EL (cell line): ENCODE measurements around the gene SERTAD3.
"Not testable (repeated sequence)": the region's sequence is repeated elsewhere in the genome, so short reads cannot be mapped to it uniquely, and the experiment has no call there.

ENCODE experiments used
- DNase-seq: peaks from one replicate; pipeline ENCODE4 v3.0.0-alpha.2; 2016

Gene SERTAD3

DNA sequence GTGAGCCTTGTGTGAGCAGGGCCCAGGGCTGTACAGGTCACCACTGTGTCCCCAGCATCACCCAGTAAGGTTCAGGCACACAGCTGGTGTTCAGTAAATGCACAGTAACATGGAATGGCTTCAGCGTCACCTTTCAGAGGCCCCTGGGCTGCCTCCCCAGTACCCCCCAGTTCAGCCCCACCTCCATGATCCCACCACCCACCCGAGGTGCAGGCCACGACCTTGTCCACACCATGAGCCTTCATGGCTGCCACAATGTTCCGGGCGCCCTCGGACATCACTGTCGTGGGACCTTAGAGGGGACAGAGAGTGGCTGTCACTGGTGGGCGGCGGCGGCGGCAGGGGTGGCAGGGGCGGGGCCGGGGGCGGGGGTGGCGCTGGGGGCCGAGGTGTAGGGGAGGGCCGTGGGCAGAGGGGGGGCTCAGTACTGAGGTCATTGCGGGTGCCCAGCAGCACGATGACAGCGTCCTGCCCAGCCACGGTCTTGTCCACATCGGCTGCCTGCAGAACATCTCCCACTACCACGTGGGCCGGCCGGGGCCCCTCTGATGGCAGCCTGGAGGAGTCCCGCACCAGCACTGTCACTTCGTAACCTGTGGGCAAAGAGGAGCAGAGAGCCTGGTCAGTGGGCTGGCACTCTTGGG is 13.9 kb upstream of the SERTAD3 start:
- no peak for DNase-seq

DNA sequence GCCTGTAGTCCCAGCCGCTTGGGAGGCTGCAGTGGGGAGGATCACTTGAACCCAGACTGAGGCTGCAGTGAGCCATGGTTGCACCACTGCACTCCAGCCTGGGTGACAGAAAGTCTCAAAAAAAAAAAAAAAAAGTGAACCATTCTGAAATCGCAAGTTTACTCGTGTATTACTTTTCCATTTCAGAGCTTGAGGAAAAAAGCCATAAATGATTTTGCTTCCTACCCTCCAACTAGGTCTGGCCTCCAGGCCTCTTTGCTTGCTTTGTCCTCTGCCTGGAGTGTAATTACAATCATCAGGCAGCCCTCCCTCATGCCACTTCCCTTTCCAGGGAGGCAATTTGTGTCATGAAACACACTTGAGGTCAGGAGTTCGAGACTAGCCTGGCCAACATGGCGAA is 12.9 kb upstream of the SERTAD3 start:
- DNase-seq = no peak

DNA sequence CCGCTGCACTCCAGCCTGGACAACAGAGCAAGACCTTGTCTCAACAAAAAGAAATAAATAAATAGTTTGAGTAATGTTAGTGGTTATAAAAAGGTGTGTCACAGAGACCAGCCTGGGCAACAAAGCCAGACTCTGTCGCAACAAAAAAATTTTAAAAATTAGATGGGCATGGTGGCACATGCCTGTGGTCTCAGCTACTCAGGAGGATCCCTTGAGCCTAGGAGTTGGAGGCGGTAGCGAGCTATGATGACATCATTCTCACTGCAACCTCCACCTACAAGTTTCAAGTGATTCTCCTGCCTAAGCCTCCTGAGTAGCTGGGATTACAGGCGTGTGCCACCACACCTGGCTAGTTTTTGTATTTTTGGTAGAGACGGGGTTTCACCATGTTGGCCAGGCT is 9.8 kb upstream of the SERTAD3 start:
- peak; percentile 46 for DNase-seq

DNA sequence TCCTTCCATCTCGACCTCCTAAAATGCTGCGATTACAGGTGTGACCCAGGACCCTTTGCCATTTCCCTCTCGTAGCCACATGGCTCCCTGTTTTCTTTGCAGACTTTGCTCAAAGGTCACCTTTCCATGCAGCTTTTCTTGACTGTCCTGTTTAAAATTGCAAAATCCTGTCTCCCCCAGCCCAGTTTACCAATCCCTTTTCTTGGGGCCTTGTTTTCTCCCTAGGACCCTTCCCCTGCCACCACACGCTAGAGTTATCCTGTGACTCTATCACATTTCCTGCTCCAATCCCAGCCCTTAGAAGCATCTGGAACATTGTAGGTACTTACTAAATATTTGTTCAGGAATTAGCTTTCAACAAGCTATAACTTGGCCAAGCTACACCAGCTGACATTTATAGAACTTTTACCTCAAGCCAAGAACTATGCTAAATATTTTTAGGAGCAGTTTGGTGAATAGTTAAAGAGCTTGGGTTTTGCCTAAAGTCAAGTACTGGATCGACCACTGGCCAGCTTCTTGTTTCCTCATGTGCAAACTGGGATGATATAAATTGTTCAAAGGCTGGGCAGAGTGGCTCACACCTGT is 9.1 kb upstream of the SERTAD3 start:
- no peak for DNase-seq

DNA sequence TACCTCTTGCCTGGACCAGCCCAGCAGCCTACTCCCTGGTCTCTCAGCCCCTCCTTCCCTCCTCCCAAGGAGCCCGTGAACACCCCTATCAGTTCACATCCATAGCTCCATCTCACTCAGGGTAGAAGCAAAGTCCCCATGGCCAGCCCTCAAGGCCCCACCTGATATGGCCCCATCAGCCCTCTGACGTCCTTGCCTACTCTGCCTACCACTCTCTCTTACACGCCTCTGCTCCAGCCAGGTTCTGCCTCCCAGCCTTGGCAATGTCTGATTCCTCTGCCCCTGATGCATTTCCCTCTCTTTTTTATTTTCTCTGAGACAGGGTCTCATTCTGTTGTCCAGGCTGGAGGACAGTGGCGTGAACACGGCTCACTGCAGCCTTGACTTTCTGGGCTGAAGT is 7.9 kb upstream of the SERTAD3 start:
- DNase-seq = no peak

DNA sequence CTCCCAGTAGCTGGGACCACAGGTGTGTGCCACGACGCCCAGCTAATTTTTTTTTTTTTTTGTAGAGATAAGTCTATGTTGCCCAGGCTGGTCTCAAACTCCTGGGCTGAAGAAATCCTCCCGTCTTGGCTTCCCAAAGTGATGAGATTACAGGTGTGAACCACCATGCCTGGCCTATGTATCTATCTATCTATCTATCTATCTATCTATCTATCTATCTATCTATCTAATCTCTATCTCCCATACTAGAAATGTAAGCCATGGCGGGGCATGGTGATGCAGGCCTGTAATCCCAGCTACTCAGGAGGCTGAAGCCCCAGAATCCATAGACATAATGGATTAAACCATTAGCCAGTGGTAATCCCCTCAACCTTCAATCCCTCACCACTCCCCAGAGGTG is 6.5 kb upstream of the SERTAD3 start:
- DNase-seq = no peak

DNA sequence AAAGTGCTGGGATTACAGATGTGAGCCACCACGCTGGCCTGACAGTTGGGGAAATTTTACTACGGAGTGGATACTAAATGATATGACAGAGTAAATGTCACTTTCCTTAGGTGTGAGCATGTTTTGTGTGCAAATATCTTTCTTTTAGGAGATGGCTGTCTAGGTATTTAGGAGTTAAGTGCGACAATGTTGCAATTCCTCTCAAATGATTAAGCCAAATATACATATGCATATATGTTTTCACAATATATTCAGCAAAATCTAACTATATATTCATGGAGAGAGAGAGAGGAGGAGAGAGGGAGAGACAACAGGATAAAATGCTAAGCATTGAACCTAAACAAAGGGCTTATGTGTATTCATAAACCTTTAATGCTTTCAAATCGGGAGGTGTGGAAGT is 5.4 kb upstream of the SERTAD3 start:
- DNase-seq = no peak

DNA sequence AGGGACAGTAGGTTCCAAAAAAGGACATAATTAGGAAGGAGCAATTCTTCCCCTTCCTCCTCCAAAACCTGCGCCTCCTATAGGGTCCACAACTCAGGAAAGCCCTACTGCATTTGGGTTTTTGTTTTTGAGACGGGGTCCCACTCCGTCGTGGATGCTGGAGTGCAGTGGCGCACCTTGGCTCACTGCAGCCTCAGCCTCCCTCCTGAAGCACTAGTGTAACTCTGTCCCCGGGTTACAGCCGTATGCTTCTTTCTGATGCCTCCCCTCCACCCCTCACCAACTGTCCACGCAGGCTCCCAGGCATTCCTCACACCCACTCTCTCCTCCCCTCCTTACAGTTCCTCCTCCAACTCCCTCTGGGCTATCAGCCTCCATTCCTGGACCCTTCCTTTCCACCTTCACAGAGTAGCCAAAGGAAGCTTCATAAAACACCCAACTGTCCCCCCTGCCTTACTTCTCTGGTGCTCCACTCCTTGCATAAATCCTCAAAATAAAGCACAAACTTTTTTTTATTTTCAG is 2.2 kb upstream of the SERTAD3 start:
- no peak for DNase-seq

DNA sequence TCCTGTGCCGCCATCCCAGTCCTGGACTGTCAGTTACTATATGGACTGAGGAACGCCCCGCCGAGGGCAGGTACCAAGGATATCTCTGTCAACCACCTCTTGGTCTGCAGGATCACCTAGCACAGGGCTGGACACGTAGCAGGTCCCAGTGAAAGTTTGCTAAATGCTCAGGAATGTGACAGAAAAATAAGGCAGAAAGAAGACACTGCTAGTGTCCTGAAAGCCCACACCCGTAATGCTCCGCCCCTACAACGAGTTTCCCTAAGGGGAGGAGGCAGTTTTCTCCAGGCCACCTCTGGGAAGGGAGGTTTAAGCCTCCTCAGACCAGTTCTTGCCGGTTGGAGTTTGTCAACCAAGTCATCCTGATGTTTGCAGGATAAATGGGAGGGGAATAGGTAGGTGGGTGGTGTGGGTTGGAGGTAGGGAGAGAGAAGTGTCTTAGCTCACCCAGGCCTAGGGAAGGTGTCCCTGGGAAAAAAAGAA is 1.7 kb upstream of the SERTAD3 start:
- DNase-seq = peak; percentile 27

DNA sequence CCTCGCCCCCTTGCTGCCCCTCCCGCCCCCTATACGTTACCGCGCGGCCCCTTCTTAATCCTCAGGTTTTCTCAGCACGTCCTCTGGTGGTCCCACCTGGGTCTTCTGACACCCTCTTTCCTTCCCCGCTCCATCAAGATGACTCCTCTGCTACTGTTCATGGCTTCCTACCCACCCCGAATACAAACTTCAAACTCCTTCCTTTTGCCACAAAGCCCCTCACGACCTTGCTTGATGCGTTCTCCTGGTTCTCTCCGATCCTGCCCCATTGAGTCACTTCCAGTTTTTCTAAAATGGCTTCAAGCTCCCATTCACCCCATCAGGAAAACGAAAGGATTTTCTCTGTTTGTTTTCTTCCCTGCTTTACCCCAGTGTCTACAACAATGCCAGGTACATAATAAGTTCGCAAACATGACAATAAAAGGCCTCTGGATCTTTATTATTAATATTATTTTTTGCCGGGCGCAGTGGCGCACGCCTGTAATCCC is 734 bp upstream of the SERTAD3 start:
- no peak for DNase-seq

DNA sequence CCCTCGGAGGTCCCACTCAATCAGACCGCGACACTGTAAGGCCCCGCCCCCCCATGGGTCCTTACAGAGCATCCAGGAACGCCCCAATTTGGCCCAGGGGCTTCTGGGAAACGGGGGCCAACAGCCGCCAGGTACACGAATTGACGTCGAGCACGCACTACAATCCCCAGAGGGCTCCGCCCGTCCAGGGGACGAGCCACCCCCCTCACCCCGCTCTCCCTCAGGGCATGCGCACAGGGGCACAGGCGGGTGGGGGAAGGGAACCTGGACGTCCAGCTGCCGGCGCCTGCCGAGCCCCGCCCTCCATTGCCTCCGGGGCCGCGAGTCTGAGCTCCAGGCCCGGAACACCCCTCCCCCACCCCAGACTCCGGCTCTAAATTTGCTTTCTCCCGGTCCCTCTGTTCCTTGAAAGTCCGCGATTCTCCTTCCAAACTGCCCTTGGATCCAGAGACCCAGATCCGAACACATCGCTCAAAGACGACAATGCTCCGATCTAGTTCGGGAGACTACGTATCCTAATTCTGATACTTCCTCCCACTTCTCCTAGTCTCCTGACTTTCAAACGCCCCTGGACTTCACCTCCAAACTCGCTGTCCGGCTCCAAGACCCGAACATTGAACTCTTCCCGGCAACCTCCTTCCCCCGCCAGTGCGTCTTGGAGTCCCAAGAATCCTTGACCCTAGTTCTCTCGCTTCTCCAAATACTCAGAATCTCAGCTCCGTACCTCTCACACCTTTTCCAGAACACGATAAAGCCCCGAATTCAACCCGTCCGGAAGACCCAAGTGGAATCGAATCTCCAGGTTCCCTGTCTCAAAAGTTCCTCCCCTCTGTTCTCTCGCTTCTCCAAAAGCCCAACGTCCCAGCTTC is 770 bp downstream of the SERTAD3 start:
- peak; percentile 100 for DNase-seq

DNA sequence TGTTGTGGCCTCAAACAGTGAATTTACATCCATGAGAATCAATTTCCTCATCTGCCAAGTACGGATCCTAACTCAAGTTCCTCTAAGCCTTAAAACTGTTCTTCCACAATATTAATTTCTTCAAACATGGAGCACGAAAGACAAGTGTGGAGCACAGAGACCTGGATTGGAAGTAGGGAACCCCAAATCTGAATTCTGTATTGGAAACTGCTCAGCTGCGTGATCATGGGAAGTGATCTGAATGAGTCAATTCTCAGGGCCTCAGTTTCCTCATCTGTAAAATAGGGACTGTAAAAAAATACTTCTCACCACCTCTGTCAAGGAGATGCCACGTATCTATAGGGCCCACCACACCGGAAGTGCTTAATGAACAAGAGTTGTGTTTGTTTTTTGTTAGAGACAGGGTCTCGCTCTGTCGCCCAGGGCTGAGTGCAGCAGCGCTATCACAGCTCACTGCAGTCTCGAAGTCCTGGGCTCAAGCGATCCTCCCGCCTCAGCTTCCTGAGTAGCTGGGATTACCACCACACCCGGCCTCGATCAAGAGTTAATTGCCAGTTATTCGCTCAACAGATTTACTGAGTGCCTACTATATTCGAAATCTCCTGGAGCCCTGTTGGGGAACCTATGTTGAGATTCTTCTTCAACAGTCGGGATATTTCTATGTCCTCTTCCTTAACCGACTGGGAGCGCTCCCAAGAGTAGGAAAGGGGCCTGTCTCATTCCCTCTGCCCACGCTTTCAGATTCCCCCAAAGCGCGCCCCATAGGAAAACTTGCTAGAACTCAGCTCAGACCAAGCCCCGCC is 1.6 kb downstream of the SERTAD3 start:
- no peak for DNase-seq

DNA sequence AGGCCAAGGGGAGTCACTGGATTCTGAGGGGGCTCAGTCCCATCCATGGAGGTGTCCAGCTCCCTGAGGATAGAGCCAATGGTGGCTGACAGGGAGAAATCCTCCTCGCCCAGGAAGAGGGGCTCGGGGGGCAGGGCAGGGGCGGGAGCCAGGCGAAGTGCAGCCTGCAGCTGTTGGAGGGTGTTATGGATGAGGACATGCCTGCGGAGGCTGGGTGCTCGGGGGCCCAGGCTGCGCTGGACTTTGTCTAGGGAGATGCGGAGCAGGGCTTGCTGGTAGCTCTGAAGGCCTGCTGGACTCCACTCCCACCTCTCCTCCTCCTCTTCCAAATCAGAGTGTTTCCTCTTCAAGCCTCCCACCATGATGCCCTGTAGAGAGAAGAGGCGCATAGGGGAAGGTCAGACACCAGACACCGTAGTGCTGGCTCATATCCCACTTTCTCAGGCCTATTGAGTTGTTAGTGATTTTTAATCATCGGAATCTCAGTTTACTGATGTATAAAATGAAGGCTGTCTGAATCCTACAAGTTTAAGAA is 2.3 kb downstream of the SERTAD3 start:
- no peak for DNase-seq

DNA sequence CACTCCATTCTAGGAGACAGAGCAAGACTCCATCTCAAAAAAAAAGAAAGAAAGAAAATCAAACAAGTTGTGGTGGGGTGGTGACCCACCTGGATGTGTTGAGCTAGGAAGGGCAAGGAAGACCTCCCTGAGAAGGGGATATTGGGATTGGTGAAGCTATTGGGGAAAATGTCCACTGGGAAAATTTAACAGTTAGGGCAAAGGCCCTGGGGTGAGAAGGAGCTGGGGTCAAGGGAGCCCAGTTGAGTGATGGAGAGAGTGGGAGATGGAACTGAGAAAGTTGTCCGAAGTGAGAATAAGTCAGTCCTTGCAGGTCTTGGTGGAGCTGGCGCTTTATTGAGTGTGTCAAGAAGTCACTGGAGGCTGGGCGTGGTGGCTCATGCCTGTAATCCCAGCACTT is 5.9 kb downstream of the SERTAD3 start:
- DNase-seq = no peak

DNA sequence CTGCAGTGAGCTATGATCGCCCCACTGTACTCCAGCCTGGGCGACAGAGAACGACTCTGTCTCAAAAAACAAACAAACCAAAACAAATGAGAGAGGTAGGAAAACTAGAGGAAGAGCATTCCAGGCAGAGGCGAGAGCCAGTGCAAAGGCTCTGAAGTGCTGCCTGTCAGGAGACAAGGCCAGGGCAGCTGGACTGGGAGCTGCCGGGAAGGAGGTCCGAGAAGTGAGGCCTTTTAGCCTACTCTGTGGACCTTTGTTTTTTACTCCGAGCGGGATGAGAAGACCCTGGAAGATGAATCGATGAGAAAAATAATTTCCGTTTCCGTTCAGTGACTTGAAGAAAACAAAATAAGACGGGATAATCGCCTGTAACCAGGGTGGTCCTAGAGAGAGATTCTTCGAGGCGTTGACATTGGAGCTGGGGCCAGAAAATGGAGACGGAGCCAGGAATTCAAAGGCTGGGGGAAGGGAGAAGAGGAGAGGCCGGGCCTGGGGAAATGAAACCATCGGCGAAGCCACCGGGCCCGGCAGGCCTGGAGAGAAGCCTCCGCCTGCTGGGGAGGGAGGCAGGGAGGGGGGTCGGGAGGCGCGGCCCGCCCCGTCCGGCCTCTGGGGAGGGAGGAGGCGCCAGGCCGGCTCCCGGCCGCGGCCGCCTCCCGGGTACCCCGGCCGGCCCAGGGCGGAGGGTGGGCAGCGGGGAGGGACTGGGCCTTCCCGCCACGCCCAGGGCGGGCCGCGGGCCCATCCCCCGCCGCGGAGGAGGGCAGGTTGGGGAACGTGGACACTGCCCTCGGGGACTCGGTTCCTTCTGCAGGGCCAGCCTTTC is 10.5 kb downstream of the SERTAD3 start:
- DNase-seq = peak; percentile 95

DNA sequence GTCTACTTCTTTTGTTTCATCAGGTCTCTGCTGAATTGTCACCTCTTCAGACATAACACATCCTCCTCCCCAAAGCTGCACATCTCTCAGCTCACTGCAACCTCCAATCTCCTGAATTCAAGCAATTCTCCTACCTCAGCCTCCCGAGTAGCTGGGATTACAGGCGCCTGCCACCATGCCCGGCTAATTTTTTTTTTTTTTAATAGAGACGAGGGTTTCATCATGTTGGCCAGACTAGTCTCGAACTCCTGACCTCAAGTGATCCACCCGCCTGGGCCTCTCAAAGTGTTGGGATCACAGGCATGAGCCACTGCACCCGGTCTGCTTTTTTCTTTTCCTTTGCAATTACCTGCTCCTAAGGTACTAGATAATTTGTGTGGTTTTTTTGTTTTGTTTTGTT is 11.4 kb downstream of the SERTAD3 start:
- DNase-seq = not testable (repeated sequence)

DNA sequence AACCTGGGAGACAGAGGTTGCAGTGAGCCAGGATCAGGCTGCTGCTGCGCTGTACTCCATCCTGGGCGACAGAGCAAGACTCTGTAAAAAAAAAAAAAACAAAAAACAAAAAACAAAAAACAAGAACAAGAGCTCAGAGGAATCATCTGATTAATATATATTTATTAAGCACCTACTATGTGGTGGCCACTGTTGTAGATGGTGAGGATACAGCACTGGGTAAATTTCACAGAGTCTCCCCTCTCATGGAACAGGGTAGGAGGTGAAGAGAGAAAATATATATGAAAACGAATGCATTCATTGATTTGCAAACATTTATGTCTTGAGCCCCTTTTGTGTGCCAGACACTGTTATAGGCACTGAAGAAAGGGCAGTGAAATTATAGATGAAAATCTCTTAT is 12.4 kb downstream of the SERTAD3 start:
- no peak for DNase-seq

DNA sequence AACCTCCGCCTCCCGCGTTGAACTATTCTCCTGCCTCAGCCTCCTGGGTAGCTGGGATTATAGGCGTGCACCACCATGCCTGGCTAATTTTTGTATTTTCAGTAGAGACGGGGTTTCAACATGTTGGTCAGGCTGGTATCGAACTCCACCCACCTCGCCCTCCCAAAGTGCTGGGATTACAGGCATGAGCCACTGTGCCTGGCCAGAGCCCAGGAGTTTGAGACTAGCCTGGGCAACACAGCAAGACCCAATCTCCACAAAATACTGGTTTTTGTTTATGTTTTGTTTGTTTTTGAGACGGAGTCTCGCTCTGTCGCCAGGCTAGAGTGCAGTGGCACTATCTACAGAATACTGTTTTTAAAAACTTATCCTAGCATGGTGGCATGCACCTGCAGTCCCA is 13.9 kb downstream of the SERTAD3 start:
- DNase-seq = not testable (repeated sequence)

DNA sequence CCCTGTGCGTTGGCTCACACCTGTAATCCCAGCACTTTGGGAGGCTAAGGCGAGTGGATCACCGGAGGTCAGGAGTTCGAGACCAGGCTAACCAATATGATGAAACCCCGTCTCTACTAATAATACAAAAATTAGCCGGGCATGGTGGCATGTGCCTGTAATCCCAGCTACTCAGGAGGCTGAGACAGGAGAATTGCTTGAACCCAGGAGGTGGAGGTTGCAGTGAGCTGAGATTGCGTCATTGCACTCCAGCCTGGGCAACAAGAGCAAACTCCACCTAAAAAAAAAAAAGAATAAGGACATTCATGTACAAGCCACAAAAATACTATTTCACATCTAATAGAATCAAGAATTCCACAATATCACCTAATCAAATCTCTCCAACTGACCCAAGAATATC is 15.9 kb downstream of the SERTAD3 start:
- DNase-seq = not testable (repeated sequence)

DNA sequence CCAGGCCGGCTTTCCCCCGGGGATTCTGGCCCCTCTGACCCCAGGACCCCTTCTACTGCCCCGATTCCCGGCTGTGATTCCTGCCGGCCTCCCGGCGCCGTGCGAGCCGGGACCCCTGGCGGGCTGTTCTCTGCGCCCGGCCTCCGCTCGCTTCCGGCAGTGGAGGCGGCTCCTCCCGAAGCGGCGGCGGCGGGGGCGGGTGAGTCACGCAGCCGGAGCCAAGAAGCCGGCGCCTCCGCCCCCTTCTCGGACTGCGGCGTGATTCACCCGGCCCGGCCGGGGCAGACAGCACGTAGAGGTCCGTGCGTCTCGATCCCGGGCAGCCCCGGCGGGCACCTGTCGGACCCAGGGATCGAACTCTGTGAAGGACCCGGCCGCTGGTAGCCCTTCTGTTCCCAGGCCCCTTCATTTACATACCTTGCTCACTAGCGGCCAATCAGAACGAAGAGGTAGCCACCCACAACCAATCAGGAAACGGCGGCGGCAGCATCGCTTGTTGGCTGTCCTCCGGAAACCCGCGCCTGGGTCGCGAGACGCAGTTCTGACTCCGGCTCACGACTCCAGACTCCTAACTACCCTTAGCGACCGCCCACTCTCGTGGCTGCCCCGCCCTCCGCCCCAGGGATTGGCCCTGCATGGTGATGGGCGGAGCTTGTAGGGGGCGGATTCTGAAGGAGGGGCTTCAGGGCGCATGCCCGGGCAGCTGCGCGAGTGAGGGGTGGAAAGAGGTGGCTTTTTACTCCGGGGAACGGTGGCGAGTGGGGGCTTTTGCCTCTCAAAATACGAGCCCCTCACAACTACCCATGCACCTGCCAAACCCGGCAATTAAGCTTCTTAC is 18.5 kb downstream of the SERTAD3 start, which contains the start of gene SERTAD1:
TSS of gene SERTAD1 (minus strand) at position 543 of the 838 bp plus-strand sequence. CDS start 2,446 bp downstream, outside the sequence.
- DNase-seq = peak; percentile 99
